IPS-15b (cell line): ENCODE data around the gene KATNB1.

Source experiments
- H3K27me3 ChIP-seq: one replicate; pipeline ENCODE4 v1.6.1; 2013; ENCODE audit warnings: low read length; ENCODE audit not compliant: control insufficient read depth, insufficient read depth
- H3K36me3 ChIP-seq: one replicate; pipeline ENCODE4 v1.6.1; 2013; ENCODE audit warnings: low read length; ENCODE audit not compliant: control insufficient read depth, insufficient read depth
- H3K4me1 ChIP-seq: one replicate; pipeline ENCODE4 v1.6.1; 2013; ENCODE audit warnings: mild to moderate bottlenecking, low read length; ENCODE audit not compliant: control insufficient read depth, insufficient read depth
- H3K4me3 ChIP-seq: one replicate; pipeline ENCODE4 v1.5.1; 2013; ENCODE audit warnings: low read depth, low read length
- H3K9ac ChIP-seq: one replicate; pipeline ENCODE4 v1.6.1; 2013; ENCODE audit warnings: low read depth, mild to moderate bottlenecking, low read length
- H3K9me3 ChIP-seq: one replicate; pipeline ENCODE4 v1.6.1; 2013; ENCODE audit warnings: mild to moderate bottlenecking, low read length; ENCODE audit not compliant: control insufficient read depth, insufficient read depth

The KATNB1 gene

GRCh38 chr16:57803134-57803990, 67.8 kb downstream of the KATNB1 start:
- Histone ChIP-seq H3K36me3 (no peaks in the 10 kb centered on the region), H3K4me3 (peak overlapping the region; percentile 33), H3K9me3 (no peaks in the 10 kb centered on the region), H3K27me3 (peaks cover 22% of the 10 kb centered on the region), H3K9ac (no peak overlapping the region), H3K4me1 (peaks cover 13% of the 10 kb centered on the region)

GRCh38 chr16:57804111-57804837, 68.7 kb downstream of the KATNB1 start:
- Histone ChIP-seq H3K4me3 (no peak overlapping the region), H3K9me3 (no peaks in the 10 kb centered on the region), H3K4me1 (peaks cover 13% of the 10 kb centered on the region), H3K27me3 (peaks cover 17% of the 10 kb centered on the region), H3K36me3 (no peaks in the 10 kb centered on the region), H3K9ac (no peak overlapping the region)

- peaks cover 16% of the 10 kb centered on the region for H3K4me1 ChIP-seq
Measured at GRCh38 chr16:57805176-57805575, 69.6 kb downstream of the KATNB1 start.

More at GRCh38 chr16:57805176-57805575, 69.6 kb downstream of the KATNB1 start:
- Histone ChIP-seq H3K9ac (no peak overlapping the region), H3K4me3 (no peak overlapping the region), H3K27me3 (peaks cover 10% of the 10 kb centered on the region), H3K36me3 (no peaks in the 10 kb centered on the region), H3K9me3 (no peaks in the 10 kb centered on the region)
